GM21423 (cell line): ENCODE results near the gene PHF21A.
A peak's percentile ranks its signal among the peaks of the same experiment; 100 is the strongest.
"Not testable (repeated sequence)": the region's sequence is repeated elsewhere in the genome, so short reads cannot be mapped to it uniquely, and the experiment has no call there.

Experiments
- ATAC-seq: cut with Tn5 transposase; IDR thresholded peaks from one replicate; pipeline ENCODE4 v1.9.1; 2021; ENCODE audit warnings: mild to moderate bottlenecking, moderate library complexity; ENCODE audit not compliant: unreplicated experiment

Gene PHF21A

GRCh38 chr11:46120346-46121300 is 631 bp downstream of the PHF21A start:
- no peak for ATAC-seq

- ATAC-seq: peak; percentile 29
Measured at GRCh38 chr11:46119352-46120216, 1.7 kb downstream of the PHF21A start.

- no peak for ATAC-seq
Measured at GRCh38 chr11:46118702-46119351, 2.4 kb downstream of the PHF21A start.

GRCh38 chr11:46117842-46118241 is 3.4 kb downstream of the PHF21A start:
- ATAC-seq: no peak

GRCh38 chr11:46116712-46117037 is 4.6 kb downstream of the PHF21A start:
- not testable (repeated sequence) for ATAC-seq

- ATAC-seq: no peak
Measured at GRCh38 chr11:46116007-46116711, 5.1 kb downstream of the PHF21A start.

GRCh38 chr11:46114961-46115360 is 6.3 kb downstream of the PHF21A start:
- no peak for ATAC-seq

- ATAC-seq: no peak
Measured at GRCh38 chr11:46114378-46114777, 6.9 kb downstream of the PHF21A start.

GRCh38 chr11:46112961-46113607 is 8.2 kb downstream of the PHF21A start:
- ATAC-seq: peak; percentile 66

GRCh38 chr11:46108751-46109150 is 12.5 kb downstream of the PHF21A start:
- ATAC-seq: no peak

GRCh38 chr11:46107780-46108179 is 13.5 kb downstream of the PHF21A start:
- ATAC-seq: no peak

- ATAC-seq: no peak
Measured at GRCh38 chr11:46107408-46107718, 13.9 kb downstream of the PHF21A start.

GRCh38 chr11:46106530-46107407 is 14.5 kb downstream of the PHF21A start:
- no peak for ATAC-seq

GRCh38 chr11:46105926-46106325 is 15.3 kb downstream of the PHF21A start:
- no peak for ATAC-seq

GRCh38 chr11:46105134-46105628 is 16.1 kb downstream of the PHF21A start:
- no peak for ATAC-seq

- ATAC-seq: no peak
Measured at GRCh38 chr11:46102843-46103242, 18.4 kb downstream of the PHF21A start.

- ATAC-seq: peak; percentile 89
Measured at GRCh38 chr11:46100670-46101069, 20.6 kb downstream of the PHF21A start.

- ATAC-seq: no peak
Measured at GRCh38 chr11:46099963-46100316, 21.3 kb downstream of the PHF21A start.

- ATAC-seq: no peak
Measured at GRCh38 chr11:46090375-46090774, 30.9 kb downstream of the PHF21A start.
